Lower leg skin (tissue), 4 donors: ENCODE measurements around the gene KCTD5. TPM values are rescaled to one million over a fixed set of nuclear protein-coding genes. Genes with fewer than 3 reads are reported as not detected.

Experiments
- DNase-seq, 2 donors: peaks; one replicate each; pipeline ENCODE4 v3.0.0-alpha.2; 2019; ENCODE audit warnings: low spot score in 2 of 2
- H3K4me3 ChIP-seq: fragments of 200-600 bp; sonication (generic); 2 replicates; pipeline ENCODE4 v1.5.1; 2017; ENCODE audit warnings: mild to moderate bottlenecking, low read depth; ENCODE audit not compliant: poor library complexity, severe bottlenecking
- POLR2A ChIP-seq, 2 donors: fragments of 450-650 bp; IDR thresholded peaks; one replicate each; pipeline ENCODE4 v1.6.1; 2016 to 2017; ENCODE audit warnings: antibody characterized with exemption in 2 of 2, mild to moderate bottlenecking in 1 of 2, moderate library complexity in 1 of 2
- WGBS, 2 donors: methylation state at CpG; one replicate each; pipeline ENCODE4 v1.1.5; 2018; 5-methylcytosine and 5-hydroxymethylcytosine counted together
- intact Hi-C: fragments of 100-400 bp; cut with DNase I; formaldehyde crosslinking; loops from one replicate; pipeline ENCODE4 v1.15.0; 2023; ENCODE audit warnings: low total_unique reads
- total RNA-seq, 4 donors: library from RNA; depleted of rRNA; stranded (reverse); fragments of >200 nt; gene quantifications; one replicate each; pipeline ENCODE4 v1.1.0, GENCODE V29; 2016
- TF ChIP-seq, protein P1 (sequence below), 3 donors: fragments of 450-650 bp; IDR thresholded peaks; one replicate each; pipeline ENCODE4 v1.5.1; 2016; ENCODE audit warnings: antibody characterized with exemption in 3 of 3, mild to moderate bottlenecking in 3 of 3, moderate library complexity in 2 of 3

The KCTD5 gene
- total RNA-seq, 4 donors from 2014 or later = 34.9 to 61.9 (median 51.1) TPM

DNA sequence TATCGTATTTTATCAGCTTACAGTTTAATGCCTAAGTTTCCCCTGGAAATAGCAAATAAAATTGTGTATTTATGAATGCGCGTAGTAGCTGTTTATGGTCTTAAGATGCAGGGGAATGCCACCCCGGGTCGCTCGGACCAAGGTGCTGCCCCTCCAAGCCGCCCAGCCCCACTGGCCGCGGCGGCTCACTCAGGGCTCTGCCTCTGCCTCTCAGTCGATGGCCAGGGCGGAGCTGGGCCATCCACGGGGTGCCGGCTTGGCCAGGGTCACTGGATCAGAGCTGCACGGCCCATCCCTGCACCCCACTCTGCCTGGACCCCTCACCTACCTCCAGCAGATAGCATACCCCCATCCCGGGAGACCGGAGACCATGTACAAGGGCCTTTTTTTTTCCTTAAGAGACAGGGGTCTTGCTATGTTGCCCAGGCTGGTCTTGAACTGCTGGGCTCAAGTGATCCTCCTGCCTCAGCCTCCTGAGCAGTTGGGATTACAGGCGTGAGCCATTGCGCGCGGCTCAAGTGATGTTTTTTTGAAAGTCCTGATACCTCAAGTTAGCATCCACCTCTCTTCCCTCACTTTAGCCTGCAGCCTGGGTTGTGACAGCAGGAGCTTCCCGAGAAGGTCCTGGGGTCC is 26.7 kb downstream of the KCTD5 start:
- intact Hi-C loops = no loop called here
- no peak for DNase-seq
- TF ChIP-seq POLR2A (IDR thresholded peaks at IDR 0.05) = no peak
- TF ChIP-seq, protein P1, sequence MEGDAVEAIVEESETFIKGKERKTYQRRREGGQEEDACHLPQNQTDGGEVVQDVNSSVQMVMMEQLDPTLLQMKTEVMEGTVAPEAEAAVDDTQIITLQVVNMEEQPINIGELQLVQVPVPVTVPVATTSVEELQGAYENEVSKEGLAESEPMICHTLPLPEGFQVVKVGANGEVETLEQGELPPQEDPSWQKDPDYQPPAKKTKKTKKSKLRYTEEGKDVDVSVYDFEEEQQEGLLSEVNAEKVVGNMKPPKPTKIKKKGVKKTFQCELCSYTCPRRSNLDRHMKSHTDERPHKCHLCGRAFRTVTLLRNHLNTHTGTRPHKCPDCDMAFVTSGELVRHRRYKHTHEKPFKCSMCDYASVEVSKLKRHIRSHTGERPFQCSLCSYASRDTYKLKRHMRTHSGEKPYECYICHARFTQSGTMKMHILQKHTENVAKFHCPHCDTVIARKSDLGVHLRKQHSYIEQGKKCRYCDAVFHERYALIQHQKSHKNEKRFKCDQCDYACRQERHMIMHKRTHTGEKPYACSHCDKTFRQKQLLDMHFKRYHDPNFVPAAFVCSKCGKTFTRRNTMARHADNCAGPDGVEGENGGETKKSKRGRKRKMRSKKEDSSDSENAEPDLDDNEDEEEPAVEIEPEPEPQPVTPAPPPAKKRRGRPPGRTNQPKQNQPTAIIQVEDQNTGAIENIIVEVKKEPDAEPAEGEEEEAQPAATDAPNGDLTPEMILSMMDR (IDR thresholded peaks at IDR 0.05) = no peak

DNA sequence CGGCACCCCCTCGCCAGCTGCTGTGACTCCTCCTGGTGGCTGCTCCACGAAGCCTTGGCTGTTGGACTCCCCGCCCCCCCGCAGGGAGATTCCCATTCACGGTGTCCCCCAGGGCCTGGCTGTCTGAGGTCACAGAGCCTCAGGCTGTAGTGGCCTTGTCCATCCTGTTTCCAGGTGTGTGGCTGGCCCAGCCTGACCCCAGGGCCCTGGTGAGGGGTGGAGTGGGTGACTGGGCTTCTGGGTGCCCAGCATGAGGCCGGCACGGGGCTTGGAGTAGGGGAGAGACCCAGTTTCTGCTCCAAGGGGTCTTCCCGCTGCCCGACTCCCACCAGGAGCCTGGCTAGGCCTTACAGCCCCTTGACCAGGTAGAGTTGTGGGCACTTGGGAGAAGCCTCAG is 27.3 kb downstream of the KCTD5 start:
- no peak for DNase-seq
- 85 to 89% methylated on average over 7 of the region's 10 CpGs for WGBS, 2 donors

More for the DNA sequence above, 26.7 kb downstream of the KCTD5 start:
- H3K4me3 ChIP-seq = no peak overlapping the region
- WGBS, 2 donors = 94% methylated on average over 22 of the region's 22 CpGs

DNA sequence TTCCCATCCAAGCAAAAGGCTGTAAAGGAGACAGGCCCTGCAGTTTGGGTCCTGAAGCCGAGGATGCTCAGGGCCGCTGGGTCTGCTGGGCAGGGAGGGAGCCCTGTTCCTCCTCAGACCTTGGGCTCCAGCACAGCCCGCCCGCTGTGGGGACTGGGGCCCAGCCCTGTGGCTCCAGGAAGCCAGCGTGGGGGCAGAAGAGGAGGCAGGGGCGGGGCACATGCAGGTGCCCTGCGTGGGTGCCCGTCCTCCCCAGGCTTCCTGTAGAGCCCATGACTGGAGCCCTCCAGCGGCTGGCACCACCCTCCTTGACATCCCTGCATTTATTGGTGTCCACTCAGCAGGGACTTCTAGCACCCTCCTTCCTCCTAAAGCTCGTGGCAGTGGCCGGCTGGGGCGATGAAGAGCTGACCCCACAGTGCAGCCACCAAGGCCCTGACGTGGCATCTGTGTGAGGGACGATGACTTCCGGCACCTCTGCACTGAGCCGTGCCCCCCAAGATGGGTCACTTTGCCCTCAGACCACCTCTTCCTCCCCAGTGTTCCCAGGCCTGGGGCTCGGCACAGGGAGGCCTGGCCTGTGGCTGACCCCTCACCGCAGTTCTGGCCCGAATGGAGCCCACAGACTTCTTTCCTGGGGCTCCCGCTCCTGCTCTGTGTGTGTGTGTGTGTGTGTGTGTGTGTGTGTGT is 27.8 kb downstream of the KCTD5 start:
- DNase-seq = no peak
- intact Hi-C loops = no loop called here
- 81 to 82% methylated on average over 16 to 18 of the region's 20 CpGs for WGBS, 2 donors

More for the DNA sequence above, 27.3 kb downstream of the KCTD5 start:
- intact Hi-C loops = no loop called here
- no peak for TF ChIP-seq POLR2A (IDR thresholded peaks at IDR 0.05)
- TF ChIP-seq, protein P1 (IDR thresholded peaks at IDR 0.05) = no peak
- H3K4me3 ChIP-seq = no peak overlapping the region

DNA sequence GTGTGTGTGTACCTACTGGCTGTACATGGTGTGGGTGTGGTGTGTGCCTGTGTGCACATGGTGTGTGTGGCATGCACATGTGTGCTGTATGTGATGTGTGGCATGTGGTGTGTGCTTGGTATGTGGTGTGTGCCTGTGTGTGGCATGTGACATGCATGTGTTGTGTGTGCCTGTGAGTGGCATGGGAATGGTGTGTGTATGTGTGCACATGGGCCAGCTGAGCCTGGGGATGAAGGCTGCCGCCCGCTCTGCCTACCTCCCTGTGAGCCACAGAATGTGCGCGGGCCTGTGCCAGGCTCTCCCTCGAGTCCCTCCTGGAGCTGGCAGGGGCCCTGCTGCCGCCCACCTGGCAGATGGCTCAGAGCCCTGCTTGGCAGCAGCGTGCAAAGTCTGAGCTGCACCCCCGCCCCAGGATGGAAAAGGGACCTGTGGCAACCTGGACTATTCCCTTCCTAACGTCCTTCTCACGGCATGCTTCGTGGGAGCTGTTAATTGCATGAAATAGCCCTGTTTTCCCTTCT is 28.4 kb downstream of the KCTD5 start:
- intact Hi-C loops = no loop called here
- peak in 1 of 2 donors; percentile 68 for DNase-seq
- H3K4me3 ChIP-seq = no peak overlapping the region
- 41 to 44% methylated on average over 10 to 11 of the region's 11 CpGs for WGBS, 2 donors
- TF ChIP-seq POLR2A (IDR thresholded peaks at IDR 0.05) = no peak
- TF ChIP-seq, protein P1 (IDR thresholded peaks at IDR 0.05) = no peak

More for the DNA sequence above, 27.8 kb downstream of the KCTD5 start:
- TF ChIP-seq, protein P1 (IDR thresholded peaks at IDR 0.05) = no peak
- TF ChIP-seq POLR2A (IDR thresholded peaks at IDR 0.05) = no peak
- no peak overlapping the region for H3K4me3 ChIP-seq

DNA sequence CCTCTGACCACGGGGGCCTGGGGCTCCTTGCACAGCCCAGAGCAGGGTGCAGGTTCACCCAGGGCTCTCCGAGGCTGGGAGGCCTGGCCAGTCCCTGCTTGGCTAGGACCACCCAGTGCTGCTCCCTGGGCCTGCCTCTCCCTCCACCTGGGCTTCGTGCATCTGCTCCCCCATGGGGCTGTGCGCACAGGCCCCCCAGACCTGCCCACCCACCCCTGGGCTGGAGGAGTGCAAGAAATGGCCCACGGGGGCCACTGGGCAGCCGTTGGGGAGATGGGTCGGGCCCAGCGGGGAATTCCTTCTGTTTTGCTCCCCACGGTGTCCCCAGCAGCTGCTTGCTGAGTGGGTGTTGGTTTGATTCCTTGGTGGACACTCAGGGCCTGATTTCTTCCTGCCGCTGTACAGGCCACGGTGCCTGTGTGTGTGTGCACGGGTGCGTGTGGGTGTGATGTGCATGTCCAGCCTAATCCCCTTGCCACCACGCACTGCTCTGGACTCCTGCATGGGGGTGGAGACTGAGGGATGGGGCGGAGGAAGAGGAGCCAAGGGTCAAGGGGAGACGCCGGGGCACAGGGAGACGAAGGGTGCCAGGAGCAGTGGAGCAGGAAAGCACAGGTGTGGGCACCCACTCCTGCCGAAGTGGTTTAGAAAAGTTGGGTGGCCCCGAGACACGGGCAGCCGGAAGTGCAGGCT is 29.2 kb downstream of the KCTD5 start:
- TF ChIP-seq, protein P1 (IDR thresholded peaks at IDR 0.05) = no peak
- no peak for TF ChIP-seq POLR2A (IDR thresholded peaks at IDR 0.05)
- no peak overlapping the region for H3K4me3 ChIP-seq
- peak in 1 of 2 donors; percentile 82 for DNase-seq
- intact Hi-C loops = no loop called here
- 59% methylated on average over 12 to 22 of the region's 22 CpGs for WGBS, 2 donors
